Measurements from ENCODE around the gene LMCD1. TPM values are rescaled to one million over a fixed set of nuclear protein-coding genes. Genes with fewer than 3 reads are reported as not detected.
A peak's percentile ranks its signal among the peaks of the same experiment; 100 is the strongest.

The LMCD1 gene
- total RNA-seq, 1 experiment from 2014 or later = 26.1 TPM

DNA sequence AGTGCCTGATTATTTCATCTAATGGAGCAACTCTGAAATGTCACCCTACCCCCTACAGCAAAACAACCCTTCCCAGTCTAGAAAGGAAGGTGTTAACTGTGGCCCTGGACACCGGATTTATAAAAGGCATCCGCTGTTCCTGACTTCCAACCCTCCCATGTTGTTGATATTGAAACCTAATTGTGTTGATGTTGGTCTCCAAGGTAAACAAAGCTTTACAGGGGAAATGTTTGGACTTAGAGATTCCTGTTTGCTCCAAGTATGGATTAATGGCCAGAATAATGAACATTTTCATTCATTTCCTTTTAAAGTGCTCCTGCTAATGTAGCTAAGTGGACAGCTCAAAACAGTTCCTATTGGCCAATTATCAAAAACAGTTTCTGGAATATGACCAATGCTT, 19.4 kb upstream of the LMCD1 start:
- in situ Hi-C loops (cut with HindIII; ENCODE audit: low sequenced_read_pairs) = no loop called here
- DNase-seq (ENCODE audit: low spot score) = no peak

- DNase-seq (ENCODE audit: low spot score) = no peak
- in situ Hi-C loops (cut with HindIII; ENCODE audit: low sequenced_read_pairs) = no loop called here
These were observed 18.5 kb upstream of the LMCD1 start for GRCh38 chr3:8482960-8483665.

- in situ Hi-C loops (cut with HindIII; ENCODE audit: low sequenced_read_pairs) = no loop called here
- DNase-seq (ENCODE audit: low spot score) = no peak
These were observed 17.0 kb upstream of the LMCD1 start for GRCh38 chr3:8484409-8485140.

DNA sequence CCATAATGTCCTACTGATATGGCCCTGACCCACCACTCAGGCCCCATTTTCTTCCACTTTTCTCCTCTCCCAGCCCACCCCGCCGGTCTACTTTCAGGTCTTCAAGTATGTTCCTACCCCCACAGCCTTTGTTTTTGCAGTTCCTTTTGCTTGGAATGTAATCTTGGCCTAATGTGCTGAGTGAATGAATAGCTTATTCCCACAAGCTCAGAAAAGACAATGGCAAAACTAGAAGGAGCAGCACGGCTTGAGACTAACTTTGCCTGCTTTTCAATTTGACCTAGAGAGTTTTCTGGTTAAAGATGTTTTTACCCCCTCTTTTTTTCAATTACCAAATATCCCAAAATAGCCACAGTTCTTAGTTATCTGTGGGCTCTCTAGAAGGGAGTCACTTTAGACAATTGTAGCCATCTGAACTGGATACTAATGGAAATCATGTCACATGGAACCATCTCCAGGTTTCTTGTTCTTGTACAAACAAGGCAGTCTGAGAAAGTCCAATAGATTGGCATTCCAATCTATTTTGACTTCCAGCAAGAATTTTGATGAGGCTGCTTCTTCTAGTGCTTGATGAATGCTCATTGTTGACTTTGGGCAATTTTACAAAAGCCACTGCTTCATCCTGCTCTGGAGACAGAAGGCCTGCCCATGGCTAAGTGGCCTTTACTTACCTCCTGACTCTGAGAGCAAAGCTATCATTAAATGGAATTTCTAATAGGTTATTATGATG, 16.3 kb upstream of the LMCD1 start:
- in situ Hi-C loops (cut with HindIII; ENCODE audit: low sequenced_read_pairs) = no loop called here
- DNase-seq (ENCODE audit: low spot score) = no peak

DNA sequence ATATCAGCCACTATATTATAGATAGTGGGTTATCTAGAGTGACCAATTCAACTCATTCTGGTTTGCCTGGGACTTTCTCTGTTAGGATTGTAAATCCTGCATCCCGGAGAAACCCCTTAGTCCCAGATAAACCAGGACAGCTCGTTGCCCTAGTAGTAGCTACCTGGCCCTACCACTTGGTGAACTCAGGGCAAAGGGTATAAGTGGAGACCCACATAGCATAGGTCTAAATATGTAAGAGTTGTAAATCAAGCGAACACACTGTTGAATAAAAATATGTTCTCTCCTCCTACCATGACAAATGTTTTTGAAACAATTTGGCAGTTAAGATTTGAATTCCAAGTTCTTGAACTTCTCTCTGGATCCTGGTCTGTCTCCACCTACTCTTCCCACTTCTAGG, 15.7 kb upstream of the LMCD1 start:
- no peak for DNase-seq (ENCODE audit: low spot score)
- in situ Hi-C loops (cut with HindIII; ENCODE audit: low sequenced_read_pairs) = no loop called here

DNA sequence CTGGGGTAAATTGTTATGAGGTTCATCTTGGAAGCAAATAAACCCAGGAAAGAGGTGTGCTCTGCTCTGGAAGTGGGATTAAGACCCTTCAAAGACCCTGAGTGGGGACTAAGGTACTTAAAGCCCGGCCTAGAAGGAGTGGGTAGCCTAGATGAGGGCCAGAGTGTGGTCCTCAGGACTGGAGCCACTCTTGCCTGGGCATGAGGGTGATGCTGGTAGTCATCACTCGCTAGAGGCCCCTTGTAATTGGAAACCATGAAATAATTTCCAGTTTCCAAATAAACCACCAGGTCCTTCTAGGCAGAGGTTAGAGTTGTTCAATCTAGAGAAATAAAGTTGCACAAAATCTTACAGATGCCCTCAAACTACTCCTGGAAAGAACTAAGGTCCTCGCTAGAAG, 15.2 kb upstream of the LMCD1 start:
- DNase-seq (ENCODE audit: low spot score) = no peak
- in situ Hi-C loops (cut with HindIII; ENCODE audit: low sequenced_read_pairs) = no loop called here

GRCh38 chr3:8486936-8487335, 14.7 kb upstream of the LMCD1 start:
- DNase-seq (ENCODE audit: low spot score) = no peak
- in situ Hi-C loops (cut with HindIII; ENCODE audit: low sequenced_read_pairs) = no loop called here

- in situ Hi-C loops (cut with HindIII; ENCODE audit: low sequenced_read_pairs) = no loop called here
- no peak for DNase-seq (ENCODE audit: low spot score)
These were observed 13.2 kb upstream of the LMCD1 start for GRCh38 chr3:8488411-8488810.

- no peak for DNase-seq (ENCODE audit: low spot score)
- in situ Hi-C loops (cut with HindIII; ENCODE audit: low sequenced_read_pairs) = no loop called here
These were observed 12.7 kb upstream of the LMCD1 start for GRCh38 chr3:8488877-8489276.

DNA sequence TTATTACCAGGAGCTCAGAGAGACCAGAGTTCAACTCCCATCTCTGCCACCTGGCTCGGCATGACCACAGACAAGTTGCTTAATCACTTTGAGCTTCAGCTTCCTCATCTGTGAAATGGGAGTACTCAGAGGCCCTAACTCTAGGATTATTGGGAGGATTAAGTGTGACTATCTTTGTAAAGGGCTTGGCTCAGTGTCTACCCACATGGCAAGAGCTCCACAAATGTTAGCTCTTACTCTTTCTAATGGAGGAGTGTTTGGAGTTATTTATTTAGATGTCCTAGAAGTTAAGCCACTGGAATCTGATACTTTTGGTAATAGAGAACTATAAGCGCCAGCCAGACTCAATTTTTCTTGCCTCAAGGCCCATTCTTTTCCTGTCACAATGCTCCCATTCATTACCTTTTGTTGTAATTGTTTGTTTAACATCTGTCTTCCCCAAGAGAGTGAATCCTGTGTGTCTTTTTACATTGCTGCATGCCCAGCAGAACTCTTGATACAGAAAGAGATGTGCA, 12.3 kb upstream of the LMCD1 start:
- in situ Hi-C loops (cut with HindIII; ENCODE audit: low sequenced_read_pairs) = no loop called here
- no peak for DNase-seq (ENCODE audit: low spot score)

GRCh38 chr3:8490079-8490552, 11.5 kb upstream of the LMCD1 start:
- DNase-seq (ENCODE audit: low spot score) = no peak

GRCh38 chr3:8491271-8492144, 10.1 kb upstream of the LMCD1 start:
- no peak for DNase-seq (ENCODE audit: low spot score)
- in situ Hi-C loops (cut with HindIII; ENCODE audit: low sequenced_read_pairs) = no loop called here

More at GRCh38 chr3:8490079-8490552, 11.5 kb upstream of the LMCD1 start:
- in situ Hi-C loops (cut with HindIII; ENCODE audit: low sequenced_read_pairs) = no loop called here

- no peak for DNase-seq (ENCODE audit: low spot score)
- in situ Hi-C loops (cut with HindIII; ENCODE audit: low sequenced_read_pairs) = no loop called here
These were observed 8.7 kb upstream of the LMCD1 start for GRCh38 chr3:8492744-8493511.

DNA sequence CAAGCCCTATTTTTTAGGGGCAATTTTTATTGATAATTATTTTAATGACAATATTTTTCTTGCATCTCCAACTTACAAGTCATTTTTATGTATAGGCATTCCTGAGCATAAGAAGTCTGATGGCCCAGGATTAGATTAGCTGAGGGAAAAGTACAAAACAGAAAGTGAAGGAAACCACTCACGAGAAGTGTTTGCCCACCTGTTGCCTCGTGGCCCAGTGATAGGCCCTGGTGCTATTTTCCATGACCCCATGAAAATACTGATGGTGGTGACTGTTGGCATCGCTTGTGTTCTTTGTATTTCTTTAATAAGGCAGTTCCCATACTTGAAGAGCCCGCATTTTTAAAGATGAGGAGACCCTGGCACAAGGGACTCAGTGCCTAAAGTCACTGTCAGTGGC, 7.9 kb upstream of the LMCD1 start:
- in situ Hi-C loops (cut with HindIII; ENCODE audit: low sequenced_read_pairs) = no loop called here

DNA sequence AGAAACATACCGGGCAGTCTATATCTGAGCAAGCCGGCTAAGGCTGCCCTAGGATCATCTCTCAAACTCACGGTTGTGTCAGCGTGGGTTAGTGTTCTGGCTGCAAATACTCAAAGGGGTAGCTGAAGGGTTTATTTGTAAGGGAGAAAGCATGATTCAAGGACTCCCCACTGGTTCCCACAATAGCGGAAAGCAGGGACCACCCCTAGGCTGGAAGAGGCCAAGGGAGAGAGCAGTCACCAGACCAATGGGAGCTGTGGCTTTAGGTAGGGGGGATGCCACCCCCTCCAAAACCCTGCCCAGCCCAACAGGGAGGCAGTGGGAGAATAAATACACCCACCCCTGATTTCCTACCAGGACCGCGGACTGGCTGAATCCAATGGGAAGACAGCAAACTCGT, 7.3 kb upstream of the LMCD1 start:
- in situ Hi-C loops (cut with HindIII; ENCODE audit: low sequenced_read_pairs) = no loop called here
- DNase-seq (ENCODE audit: low spot score) = no peak

More for the DNA sequence above, 7.9 kb upstream of the LMCD1 start:
- DNase-seq (ENCODE audit: low spot score) = no peak

GRCh38 chr3:8497582-8497981, 4.0 kb upstream of the LMCD1 start:
- in situ Hi-C loops (cut with HindIII; ENCODE audit: low sequenced_read_pairs) = no loop called here
- no peak for DNase-seq (ENCODE audit: low spot score)

- DNase-seq (ENCODE audit: low spot score) = peak; percentile 32
These were observed 2.4 kb upstream of the LMCD1 start for GRCh38 chr3:8499181-8499611.

DNA sequence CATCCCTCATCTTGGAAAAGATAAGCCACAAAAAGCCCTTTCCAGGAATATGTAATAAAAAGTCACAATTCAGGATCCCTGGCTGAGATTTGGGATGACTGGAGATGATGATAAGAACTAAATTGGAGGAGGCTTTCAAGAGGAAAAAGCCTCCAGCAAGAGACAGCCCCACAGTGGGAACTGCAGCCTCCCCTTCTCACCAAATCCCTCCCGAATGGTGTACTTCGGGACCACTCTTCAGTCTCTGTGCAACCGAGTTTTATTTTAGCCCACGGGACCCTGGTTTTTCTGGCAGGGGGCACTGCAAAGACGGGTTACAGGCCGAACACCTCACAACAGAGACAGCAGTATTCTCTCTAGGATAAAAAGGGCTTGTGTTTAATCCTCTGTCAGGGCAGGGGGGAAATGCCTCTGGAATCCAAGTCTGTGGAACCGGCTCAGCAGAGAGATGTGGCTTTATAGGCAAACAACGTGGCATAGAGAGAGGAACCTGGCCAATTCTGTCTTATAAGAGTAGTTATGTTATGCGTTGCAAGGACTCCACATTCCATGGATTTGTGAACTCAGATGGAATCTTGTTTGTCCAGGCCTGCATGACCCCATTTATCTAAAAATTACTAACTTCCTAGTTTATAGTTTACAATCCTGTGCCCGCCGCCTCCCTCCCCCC, 1.2 kb upstream of the LMCD1 start:
- DNase-seq (ENCODE audit: low spot score) = peak; percentile 19
- in situ Hi-C loops (cut with HindIII; ENCODE audit: low sequenced_read_pairs) = no loop called here

More at GRCh38 chr3:8499181-8499611, 2.4 kb upstream of the LMCD1 start:
- in situ Hi-C loops (cut with HindIII; ENCODE audit: low sequenced_read_pairs) = no loop called here

Data from G401 (cell line).